ENCODE results near the gene TCF12. TPM values are rescaled to one million over a fixed set of nuclear protein-coding genes. Genes with fewer than 3 reads are reported as not detected.

Gene TCF12
- total RNA-seq, 1 experiment from 2014 or later, result 125 TPM

DNA sequence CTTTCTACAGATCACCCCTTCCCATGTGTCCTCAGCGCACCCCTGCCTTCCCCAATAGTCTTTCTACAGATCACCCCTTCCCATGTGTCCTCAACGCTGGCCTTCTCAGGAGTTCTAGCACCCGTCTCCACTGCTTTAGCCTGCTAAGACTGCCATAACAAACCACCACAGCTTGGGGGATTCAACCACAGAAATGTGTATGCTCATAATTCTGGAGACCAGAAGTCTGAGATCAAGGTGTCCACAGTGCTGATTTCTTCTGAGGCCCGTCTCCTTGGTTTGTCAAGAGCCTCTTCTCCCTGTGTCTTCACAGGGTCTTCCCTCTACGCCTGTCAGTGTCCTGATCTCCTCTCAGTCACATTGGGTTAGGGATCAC lies 389.7 kb downstream of the TCF12 start:
- DNase-seq (ENCODE audit: extremely low read depth, low read depth), result no peak

DNA sequence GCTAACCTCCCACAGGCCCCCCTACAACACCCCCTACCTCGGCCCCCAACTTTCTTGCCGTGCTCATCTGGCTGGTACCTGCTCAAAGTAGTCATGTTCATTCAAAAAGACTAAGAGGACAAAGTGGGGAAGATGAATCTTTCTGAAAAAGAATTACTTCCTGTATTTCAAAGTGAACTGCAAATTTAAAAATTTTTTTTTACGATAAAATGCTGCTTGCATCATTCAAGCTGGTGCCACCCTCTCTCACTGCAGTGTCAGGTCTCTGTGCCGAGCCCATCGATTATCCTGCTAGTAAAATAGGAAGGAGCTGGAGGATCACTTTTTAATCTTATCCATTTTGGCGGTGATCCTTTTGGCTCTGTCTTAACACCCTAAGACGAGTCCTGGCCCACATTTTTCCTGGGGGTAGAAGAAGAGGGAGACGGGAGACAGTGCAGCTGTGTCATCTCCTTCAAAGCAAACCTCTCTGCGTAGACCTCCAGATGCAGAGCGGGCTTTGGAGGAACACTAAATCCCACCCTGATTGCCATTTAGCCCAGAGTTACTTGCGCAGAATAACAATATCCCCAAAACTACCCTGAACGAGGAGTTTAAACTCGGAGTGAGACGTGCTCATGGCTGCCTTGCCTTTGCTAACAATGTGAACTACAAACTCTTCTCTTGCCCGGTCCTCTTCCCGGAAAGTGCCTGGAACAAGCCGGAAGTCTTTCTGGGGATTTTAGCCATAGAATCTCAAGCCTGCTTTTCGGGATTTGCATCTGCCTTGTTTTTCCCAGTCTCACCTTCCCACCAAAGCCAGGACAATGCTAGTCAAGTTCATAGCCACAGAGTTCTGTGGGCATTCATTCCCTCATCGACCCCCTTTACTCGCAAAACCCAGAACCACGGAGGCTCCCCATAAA lies 391.7 kb downstream of the TCF12 start:
- no peak for DNase-seq (ENCODE audit: extremely low read depth, low read depth)

DNA sequence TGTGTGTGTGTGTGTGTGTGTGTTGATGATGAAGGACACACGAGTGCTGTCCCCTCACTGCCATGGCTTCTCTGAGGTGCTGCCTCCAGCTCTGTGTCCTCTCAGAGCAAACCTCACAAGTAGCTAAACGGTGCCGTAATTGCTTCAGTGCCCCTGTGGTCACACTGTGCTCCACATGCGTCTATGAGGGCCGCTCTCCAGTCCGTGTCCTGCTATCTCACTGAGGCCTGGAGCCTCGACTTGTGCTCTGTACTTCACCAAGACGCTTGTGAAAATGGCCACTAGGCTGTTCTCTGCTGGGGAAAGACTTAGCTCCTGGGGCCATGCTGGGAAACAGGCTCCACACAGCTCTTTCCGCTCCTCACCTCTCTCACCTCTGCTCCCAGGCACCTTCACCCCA lies 392.4 kb downstream of the TCF12 start:
- no peak for DNase-seq (ENCODE audit: extremely low read depth, low read depth)

DNA sequence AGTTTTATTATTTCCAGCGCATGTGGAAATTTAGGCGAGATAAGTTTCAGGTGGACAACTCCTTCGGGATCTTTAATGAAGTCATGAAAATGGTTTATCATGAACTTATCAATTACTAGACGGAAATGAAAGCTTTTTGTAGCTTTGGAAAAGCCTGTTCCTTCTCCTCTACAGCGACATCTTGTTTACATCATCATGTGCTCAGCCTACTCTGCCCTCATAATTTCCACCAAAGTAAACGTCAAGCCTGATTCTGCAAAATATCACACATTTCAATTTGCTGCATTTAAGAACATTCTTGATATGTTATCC lies 393.5 kb downstream of the TCF12 start:
- no peak for DNase-seq (ENCODE audit: extremely low read depth, low read depth)

DNA sequence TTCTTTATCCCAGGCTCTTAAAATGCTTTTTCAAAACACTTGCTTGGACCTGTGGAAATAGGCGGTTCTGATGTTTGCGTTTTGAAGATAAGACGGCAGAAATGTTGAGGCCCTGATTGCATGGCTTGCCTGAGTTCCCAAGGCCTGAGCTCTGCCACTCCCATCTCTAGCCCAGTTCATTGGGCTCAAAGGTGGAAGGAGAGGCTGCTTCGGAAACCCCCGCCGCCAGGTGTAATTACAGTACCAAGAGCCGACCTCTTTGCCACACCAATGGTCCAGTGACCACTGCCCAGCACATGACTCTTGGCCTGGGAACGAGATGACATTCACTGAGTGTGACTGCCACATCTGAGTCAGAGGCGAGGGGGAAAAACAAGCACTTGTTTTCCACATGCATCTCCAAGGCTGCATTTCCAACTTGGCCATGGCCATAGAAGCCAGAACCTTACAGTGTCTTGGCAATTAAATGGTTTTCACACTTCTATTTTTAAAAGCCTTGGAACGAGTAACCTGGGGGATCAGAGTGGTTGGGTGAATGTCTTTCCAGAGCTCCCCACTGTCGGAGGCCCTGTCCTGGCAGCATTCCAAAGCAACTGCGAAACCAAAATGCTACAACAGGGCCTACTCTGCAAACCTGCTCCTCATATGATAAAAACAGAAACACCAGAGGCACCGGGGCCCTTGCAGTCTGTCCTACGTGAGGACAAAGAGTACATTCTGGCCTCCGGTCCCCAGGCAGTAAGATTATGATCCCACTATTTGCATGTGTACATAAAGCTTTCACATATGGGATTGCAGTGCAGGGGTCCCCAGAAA lies 394.1 kb downstream of the TCF12 start:
- DNase-seq (ENCODE audit: extremely low read depth, low read depth), result no peak

DNA sequence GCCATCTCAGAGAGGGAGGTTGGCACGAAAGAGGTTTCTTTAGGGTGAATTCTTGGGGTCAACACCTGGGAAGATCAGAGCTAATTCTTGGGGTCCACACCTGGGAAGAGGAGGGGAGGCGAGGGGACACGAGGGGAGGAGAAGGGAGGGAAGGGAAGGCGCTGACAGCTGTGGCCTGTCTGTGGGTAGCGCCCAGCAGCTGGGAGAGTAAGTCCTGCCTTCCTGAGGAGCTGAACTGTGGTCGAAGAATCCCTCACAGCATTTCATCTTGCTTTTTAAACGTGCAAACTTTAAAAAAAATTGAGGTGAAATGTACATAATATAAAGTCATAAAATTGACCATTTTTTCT lies 394.7 kb downstream of the TCF12 start:
- no peak for DNase-seq (ENCODE audit: extremely low read depth, low read depth)

DNA sequence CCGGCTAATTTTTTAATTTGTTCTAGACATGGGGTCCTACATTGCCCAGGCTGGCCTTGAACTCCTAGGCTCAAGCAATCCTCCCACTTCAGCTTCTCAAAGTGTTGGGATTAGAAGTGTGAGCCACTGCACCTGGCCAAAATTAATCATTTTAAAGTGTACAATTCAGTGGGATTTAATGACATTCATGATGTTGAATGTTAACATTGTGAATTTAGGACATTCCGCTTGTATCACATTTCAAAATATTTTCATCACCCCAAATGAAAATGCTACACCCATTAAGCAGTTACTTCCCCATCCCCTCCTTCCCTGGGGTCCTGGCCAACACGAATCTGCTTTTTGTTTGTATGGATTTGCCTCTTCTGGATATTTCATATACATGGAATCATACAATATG lies 395.8 kb downstream of the TCF12 start:
- DNase-seq (ENCODE audit: extremely low read depth, low read depth), result no peak

DNA sequence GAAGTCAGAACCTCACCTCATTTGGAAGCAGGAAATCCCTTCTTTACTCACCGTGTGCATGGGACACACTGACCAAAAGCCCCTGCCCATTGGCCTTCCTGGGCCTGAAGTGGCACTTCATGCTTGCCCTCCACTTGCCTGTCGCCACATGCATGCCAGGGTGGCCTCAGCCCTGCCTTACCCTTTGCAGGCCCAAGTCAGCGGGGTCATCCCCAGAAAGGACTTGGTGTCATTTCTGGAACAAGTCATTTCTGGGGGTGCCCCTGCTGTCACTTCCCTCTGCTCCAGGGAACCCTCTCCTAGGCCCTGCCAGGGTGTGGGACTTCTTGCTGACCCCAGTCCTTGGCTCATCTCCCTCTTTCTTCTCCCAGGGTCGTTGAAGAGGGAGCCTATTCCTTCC lies 398.0 kb downstream of the TCF12 start:
- DNase-seq (ENCODE audit: extremely low read depth, low read depth), result no peak

DNA sequence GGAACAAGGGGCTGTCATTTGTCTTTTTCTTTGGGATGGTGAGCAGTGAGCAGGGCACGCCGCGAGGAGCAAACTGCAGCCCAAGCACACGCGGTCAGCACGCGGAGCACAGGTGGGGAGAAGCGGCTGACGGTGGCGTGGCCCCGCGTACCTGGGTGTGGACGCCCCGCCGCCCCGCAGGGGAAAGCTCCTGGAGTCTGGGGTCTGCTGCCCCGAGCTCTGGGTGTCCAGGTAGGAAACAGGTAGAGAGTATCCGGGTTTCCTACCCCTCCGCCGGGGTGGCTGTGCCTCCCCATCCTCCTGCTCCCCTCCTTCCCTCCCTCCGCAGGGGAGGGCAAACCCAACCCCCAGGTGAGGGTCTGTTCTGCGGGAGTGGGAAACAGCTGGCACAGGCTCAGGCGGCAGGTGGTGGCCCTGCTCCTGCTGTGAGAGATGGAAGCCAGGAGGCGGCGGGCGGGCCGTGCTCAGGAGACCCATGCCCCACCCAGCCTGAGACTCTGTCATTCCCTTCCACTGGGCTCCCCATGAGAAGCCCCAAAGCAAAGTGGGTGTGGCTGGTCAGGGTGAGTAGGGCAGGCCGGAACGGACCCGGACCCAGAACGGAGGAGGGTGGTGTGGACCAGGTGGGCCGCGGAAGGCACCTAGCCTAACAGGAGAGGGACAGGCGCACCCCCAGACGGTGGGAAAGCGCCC lies 400.9 kb downstream of the TCF12 start:
- DNase-seq (ENCODE audit: extremely low read depth, low read depth), result no peak

DNA sequence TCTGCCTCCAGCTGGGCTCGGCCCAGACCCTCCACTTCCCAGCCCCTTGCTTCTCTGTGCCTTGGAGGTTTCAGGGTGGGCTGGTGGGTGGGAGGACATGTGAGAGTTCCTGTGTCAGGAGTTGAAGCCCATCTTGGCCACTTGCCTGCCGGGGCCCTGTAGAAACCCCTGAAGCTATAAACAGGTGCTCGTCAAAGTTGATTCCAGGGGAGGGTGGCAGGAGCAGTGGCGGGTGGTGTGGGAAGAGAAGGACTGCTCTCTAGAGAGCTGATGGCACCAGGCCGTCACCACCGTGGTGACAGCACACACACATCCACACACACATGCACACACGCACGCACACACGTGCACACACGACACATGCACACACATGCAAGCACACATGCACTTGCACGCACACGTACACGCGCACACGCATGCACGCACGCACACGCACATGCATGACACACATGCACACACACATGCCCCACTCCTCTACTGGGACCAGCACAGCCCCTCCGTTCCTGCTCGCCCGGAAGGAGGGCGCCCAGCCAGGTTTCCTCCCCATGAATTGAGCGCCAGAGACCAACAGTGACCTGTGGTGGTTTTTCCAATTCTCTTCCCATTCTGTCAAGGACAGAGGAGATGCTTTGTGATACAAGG lies 401.6 kb downstream of the TCF12 start:
- no peak for DNase-seq (ENCODE audit: extremely low read depth, low read depth)

DNA sequence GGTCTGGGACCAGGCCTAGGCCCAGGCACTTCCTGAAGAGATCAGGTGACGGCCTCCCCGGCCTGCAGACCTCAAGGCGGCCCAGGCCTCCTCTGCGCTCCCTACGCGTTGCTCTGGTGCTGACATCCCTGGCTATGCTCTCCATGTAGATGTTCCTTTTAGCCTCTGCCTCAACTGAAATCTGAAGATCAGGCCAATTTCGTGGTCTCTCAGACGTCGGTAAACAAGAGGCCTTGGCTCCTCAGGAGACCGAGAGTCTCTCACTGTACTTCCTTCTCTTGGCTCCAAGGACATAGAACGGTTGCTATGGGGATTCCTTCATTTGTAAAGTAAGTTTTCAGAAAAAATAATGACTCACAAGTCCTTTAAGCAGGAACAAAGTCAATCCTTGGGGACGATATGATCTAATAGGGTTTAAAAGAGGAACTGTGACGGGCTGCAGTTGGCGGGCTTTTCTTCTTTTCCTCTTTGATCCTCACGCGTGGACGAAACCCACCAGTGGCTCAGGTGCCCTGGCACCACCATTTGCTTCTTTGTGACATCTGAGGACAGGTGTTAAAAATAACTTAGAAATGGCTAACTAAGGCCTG lies 402.3 kb downstream of the TCF12 start:
- DNase-seq (ENCODE audit: extremely low read depth, low read depth), result no peak

DNA sequence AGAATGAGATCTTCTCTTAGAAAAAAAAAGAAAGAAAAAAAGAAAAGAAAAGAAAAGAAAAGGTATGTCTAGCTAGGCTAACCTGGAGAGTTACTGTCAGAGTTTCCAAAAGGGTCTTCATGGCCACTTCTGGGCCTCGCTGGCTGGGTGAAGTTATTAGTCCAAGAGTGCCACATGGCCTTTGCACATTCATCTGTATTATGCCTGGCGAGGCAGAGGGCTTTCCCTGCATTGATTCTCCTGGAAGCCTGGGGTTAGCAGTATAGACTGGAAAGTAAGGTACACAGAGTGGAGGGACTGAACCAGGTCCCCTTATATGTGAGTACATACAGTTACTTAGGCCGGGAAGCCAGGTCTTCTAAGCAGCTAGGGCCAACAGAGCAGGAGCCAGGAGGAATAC lies 403.0 kb downstream of the TCF12 start:
- DNase-seq (ENCODE audit: extremely low read depth, low read depth), result no peak

DNA sequence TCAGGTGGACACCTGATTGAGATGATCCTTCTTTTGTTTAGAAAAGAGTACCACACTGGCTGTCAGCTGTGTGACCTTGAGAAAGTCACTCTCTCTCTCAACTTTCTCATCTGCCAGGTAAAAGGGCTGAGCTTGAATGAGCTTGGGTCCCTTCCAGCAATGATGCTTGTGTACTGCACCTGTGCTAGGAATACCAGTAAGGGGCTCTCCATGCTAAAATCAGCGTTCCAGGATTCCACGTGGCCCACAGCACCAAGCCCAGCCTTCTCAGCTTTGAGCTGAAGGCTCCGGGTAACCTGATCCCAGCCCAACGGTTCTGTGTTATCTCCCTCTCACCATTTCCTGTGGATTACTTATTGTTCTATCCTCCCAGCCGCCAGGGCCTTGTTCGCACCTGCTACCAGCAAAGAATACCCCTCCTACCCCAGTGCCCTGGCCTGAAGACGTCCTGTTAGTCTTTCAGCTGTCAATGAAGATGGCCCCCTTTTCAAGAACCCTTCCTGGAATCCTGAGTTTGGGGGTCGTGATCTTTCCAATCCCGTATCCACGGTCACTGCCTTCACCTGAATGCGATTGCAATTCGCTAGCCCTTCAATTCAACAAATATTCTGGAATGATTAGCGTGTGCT lies 403.6 kb downstream of the TCF12 start:
- no peak for DNase-seq (ENCODE audit: extremely low read depth, low read depth)

DNA sequence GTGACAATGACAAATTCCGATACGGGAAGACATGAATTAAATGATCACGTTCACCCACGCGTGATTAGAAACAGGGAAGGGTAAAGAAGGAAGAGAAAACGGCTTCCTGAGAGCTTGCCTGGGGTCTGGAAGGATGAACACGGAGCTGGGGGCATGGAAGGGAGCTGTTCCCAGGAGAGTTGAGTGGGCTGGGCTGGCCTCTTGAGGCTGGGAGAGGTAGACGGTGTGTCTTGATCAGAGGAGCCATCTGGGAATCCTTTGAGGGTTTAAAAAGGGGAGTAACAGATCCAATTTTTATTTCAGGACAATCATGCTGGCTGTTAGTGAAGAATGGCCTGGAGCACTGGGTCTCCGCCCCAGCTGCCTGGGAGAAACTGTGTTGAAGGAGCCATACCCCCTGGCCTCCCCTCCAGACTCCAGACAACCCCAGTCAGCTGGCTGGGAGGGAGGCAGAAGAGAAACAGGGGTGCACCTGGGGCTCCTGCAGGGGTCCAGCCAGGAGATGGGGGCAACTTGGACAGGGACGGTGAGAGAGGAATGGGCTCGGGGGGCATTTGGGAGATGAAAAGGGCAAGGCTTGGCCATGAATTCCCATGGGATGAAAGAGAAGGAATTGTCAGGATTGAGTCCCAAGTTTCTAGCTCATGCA lies 404.3 kb downstream of the TCF12 start:
- DNase-seq (ENCODE audit: extremely low read depth, low read depth), result no peak

DNA sequence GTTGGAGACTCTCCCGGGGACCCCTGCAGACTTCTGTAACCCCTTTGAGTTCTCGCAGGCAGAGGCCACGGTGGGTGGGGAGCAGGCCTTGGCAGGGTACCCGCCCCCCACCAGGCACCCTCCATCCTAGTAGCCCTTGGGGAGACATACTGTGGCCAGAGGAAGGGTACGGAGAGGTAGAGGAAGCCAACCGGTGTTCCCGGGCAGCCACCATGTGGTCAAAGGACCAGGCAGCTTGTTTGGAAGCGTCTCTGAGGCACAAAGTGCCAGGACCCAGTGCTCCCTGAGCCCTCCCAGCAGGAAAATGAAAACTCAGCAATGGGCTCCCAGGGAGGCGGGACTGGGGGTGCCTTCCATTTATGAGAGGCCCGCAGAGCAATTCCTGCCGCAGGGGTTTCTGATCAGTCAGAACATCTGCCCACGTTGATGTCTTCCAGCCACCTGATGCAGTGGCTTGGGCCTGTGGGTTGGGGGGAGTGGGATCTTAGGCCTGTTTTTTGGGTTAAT lies 404.9 kb downstream of the TCF12 start:
- DNase-seq (ENCODE audit: extremely low read depth, low read depth), result no peak

DNA sequence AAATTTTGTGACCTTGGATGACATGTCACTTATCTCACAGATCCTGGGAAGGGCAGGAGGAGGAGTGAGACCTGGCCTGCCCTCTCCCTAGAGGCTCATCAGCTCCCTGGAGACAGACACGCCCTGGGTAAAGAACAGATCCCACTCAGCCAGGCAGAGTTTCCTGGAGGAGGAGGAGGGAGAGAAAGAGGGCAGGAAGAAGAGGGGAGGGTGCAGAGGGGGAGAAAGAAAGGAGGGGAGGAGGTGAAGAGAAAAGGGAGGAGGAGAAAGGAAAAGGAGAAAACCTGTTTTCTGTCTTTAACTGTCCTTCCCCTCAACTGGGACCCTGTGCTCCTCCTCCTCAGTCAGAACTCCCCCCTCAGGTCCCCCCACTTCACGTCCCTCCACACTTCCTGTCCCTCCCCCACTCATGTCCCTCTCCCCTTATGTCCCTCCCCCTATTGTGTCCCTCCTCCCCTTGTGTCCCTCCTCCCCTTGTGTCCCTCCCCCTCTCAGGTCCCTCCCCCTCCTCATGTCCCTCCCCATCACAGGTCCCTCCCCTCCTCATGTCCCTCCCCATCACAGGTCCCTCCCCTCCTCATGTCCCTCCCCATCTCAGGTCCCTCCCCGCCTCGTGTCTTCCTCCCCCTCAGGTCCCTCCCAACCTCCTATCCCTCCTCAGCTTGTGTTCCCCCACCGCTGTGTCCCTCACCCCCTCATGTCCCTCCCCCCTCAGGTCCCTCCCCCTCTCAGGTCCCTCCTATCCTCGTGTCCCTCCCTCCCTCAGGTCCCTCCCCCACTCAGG lies 405.6 kb downstream of the TCF12 start:
- peak; percentile 93 for DNase-seq (ENCODE audit: extremely low read depth, low read depth)

DNA sequence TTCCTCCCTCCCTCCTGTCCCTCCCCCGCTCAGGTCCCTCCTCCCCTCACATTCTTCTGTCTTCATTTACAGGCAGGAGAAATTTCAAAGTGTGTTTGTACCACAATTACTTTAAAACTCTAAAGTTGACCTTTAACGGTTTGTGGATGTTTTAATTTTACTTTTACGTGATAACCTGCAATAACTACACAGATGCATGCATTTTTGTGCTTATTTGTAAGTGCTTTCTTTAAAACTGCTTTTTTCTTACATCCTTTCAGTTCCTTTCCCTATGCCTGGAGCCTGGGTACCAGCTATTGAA lies 406.1 kb downstream of the TCF12 start:
- DNase-seq (ENCODE audit: extremely low read depth, low read depth), result no peak

DNA sequence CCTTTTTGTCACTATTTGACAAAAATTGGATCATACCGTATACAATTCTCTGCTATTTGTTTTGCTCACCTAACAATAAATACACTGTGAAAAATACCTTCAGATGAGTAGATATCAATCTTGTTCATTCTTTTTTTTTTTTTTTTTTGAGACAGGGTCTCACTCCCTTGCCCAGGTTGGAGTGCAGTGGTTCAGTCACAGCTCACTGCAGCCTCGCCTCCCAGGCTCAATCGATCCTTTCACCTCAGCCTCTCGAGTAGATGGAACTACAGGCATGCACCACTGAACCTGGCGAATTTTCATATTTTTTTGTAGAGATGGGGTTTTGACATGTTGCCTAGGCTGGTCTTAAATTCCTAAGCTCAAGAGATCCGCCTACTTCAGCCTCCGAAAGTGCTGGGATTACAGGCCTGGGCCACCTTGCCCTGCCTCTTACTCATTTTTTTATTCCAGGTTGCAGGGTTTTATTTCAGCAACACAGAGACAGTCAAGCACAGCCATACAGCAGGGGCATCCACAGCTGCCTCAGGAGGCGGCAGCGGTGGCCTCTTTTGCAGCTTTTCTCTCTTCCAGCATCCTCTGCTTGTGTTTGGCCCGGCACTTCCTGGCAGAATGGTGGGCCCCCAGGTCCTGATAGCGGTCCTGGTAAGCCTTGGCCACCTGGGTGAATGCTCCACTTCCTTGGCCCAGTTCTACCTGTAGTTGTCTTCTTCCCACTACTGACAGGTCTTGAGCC lies 406.7 kb downstream of the TCF12 start:
- no peak for DNase-seq (ENCODE audit: extremely low read depth, low read depth)
